Measurements from ENCODE around the gene NAV1. TPM values are rescaled to one million over a fixed set of nuclear protein-coding genes. Genes with fewer than 3 reads are reported as not detected.

NAV1 gene
- total and polyA plus RNA-seq, 3 experiments from 2014 or later = 0.77 to 1.8 (median 0.95) TPM

- ChIA-PET CTCF (interaction anchor here (4.5 kb wide), 1 partner anchor 7 kb away, joined by 17 read pairs; no protein-coding TSS in a partner anchor), POLR2A (no interaction called here)
- no peaks in the 10 kb centered on the region for H3K9me3 ChIP-seq (ENCODE audit: low read length)
- no peaks in the 10 kb centered on the region for H3K4me1 Mint-ChIP-seq
- H3K27ac Mint-ChIP-seq = no peak overlapping the region
- no peaks in the 10 kb centered on the region for H3K4me1 ChIP-seq (ENCODE audit: insufficient read depth, low read length)
- H3K36me3 Mint-ChIP-seq = peaks cover 0 to 2% (median 0%) of the 10 kb centered on the region in 3 donors
- H3K4me3 ChIP-seq (ENCODE audit: low read length) = no peak overlapping the region
- no peaks in the 10 kb centered on the region for H3K27me3 ChIP-seq (ENCODE audit: insufficient read depth, low read length, poor library complexity, severe bottlenecking)
- DNase-seq = no peak
- no peaks in the 10 kb centered on the region for H3K36me3 ChIP-seq (ENCODE audit: insufficient read depth, low read length)
- H3K4me3 Mint-ChIP-seq = no peak overlapping the region
- peak overlapping the region; percentile 64 for H3K27ac ChIP-seq (ENCODE audit: low read depth, low read length)
- H3K27me3 Mint-ChIP-seq = peaks cover 3 to 6% of the 10 kb centered on the region in 2 donors
- H3K9me3 Mint-ChIP-seq = no peaks in the 10 kb centered on the region
These were observed 28.2 kb downstream of the NAV1 start for GRCh38 chr1:201566933-201567801.

GRCh38 chr1:201568265-201568664 lies 29.3 kb downstream of the NAV1 start:
- peaks cover 0 to 5% (median 4%) of the 10 kb centered on the region in 3 donors for H3K4me1 Mint-ChIP-seq
- ChIA-PET POLR2A (no interaction called here), CTCF (interaction anchor here (4.5 kb wide), 1 partner anchor 8 kb away, joined by 17 read pairs; no protein-coding TSS in a partner anchor)
- H3K4me3 Mint-ChIP-seq = no peak overlapping the region
- no peak for DNase-seq
- no peaks in the 10 kb centered on the region for H3K4me1 ChIP-seq (ENCODE audit: insufficient read depth, low read length)
- no peaks in the 10 kb centered on the region for H3K9me3 ChIP-seq (ENCODE audit: low read length)
- H3K27me3 ChIP-seq (ENCODE audit: insufficient read depth, low read length, poor library complexity, severe bottlenecking) = no peaks in the 10 kb centered on the region
- peaks cover 3 to 5% of the 10 kb centered on the region in 2 donors for H3K27me3 Mint-ChIP-seq
- H3K27ac Mint-ChIP-seq = no peak overlapping the region
- no peaks in the 10 kb centered on the region for H3K9me3 Mint-ChIP-seq
- H3K27ac ChIP-seq (ENCODE audit: low read depth, low read length) = peak overlapping the region; percentile 64
- H3K36me3 ChIP-seq (ENCODE audit: insufficient read depth, low read length) = no peaks in the 10 kb centered on the region
- H3K4me3 ChIP-seq (ENCODE audit: low read length) = no peak overlapping the region
- peaks cover 0 to 2% (median 0%) of the 10 kb centered on the region in 3 donors for H3K36me3 Mint-ChIP-seq

GRCh38 chr1:201568859-201569294 lies 29.9 kb downstream of the NAV1 start:
- no peaks in the 10 kb centered on the region for H3K9me3 Mint-ChIP-seq
- POLR2A ChIA-PET = no interaction called here
- CTCF ChIA-PET = interaction anchor here (4.5 kb wide), 1 partner anchor 9 kb away, joined by 17 read pairs; no protein-coding TSS in a partner anchor

GRCh38 chr1:201570181-201570885 lies 31.4 kb downstream of the NAV1 start:
- Mint-ChIP-seq H3K9me3 (no peaks in the 10 kb centered on the region), H3K4me1 (peaks cover 3 to 9% (median 8%) of the 10 kb centered on the region in 3 donors), H3K4me3 (no peak overlapping the region), H3K36me3 (peaks cover 0 to 2% (median 0%) of the 10 kb centered on the region in 3 donors), H3K27me3 (peaks cover 3 to 4% of the 10 kb centered on the region in 2 donors), H3K27ac (no peak overlapping the region)
- Histone ChIP-seq H3K9me3 (ENCODE audit: low read length) (no peaks in the 10 kb centered on the region), H3K27me3 (ENCODE audit: insufficient read depth, low read length, poor library complexity, severe bottlenecking) (no peaks in the 10 kb centered on the region), H3K36me3 (ENCODE audit: insufficient read depth, low read length) (no peaks in the 10 kb centered on the region), H3K4me1 (ENCODE audit: insufficient read depth, low read length) (no peaks in the 10 kb centered on the region), H3K27ac (ENCODE audit: low read depth, low read length) (no peak overlapping the region), H3K4me3 (ENCODE audit: low read length) (no peak overlapping the region)
- DNase-seq = no peak
- ChIA-PET CTCF (interaction anchor here (4.5 kb wide), 1 partner anchor 10 kb away, joined by 17 read pairs; no protein-coding TSS in a partner anchor), POLR2A (no interaction called here)

More at GRCh38 chr1:201568859-201569294, 29.9 kb downstream of the NAV1 start:
- Mint-ChIP-seq H3K36me3 (peaks cover 0 to 2% (median 0%) of the 10 kb centered on the region in 3 donors), H3K27me3 (peaks cover 3 to 4% of the 10 kb centered on the region in 2 donors), H3K27ac (no peak overlapping the region), H3K4me3 (no peak overlapping the region), H3K4me1 (peaks cover 3 to 9% (median 8%) of the 10 kb centered on the region in 3 donors)
- no peak for DNase-seq
- Histone ChIP-seq H3K4me3 (ENCODE audit: low read length) (no peak overlapping the region), H3K27ac (ENCODE audit: low read depth, low read length) (no peak overlapping the region), H3K9me3 (ENCODE audit: low read length) (no peaks in the 10 kb centered on the region), H3K4me1 (ENCODE audit: insufficient read depth, low read length) (no peaks in the 10 kb centered on the region), H3K36me3 (ENCODE audit: insufficient read depth, low read length) (no peaks in the 10 kb centered on the region), H3K27me3 (ENCODE audit: insufficient read depth, low read length, poor library complexity, severe bottlenecking) (no peaks in the 10 kb centered on the region)

- peaks cover 3 to 9% (median 8%) of the 10 kb centered on the region in 3 donors for H3K4me1 Mint-ChIP-seq
- no peak overlapping the region for H3K27ac Mint-ChIP-seq
- Histone ChIP-seq H3K27ac (ENCODE audit: low read depth, low read length) (peak overlapping the region; percentile 16), H3K9me3 (ENCODE audit: low read length) (no peaks in the 10 kb centered on the region), H3K36me3 (ENCODE audit: insufficient read depth, low read length) (no peaks in the 10 kb centered on the region), H3K27me3 (ENCODE audit: insufficient read depth, low read length, poor library complexity, severe bottlenecking) (no peaks in the 10 kb centered on the region), H3K4me1 (ENCODE audit: insufficient read depth, low read length) (no peaks in the 10 kb centered on the region), H3K4me3 (ENCODE audit: low read length) (no peak overlapping the region)
- H3K4me3 Mint-ChIP-seq = no peak overlapping the region
- ChIA-PET CTCF (interaction anchor here (4.5 kb wide), 1 partner anchor 11 kb away, joined by 17 read pairs; no protein-coding TSS in a partner anchor), POLR2A (no interaction called here)
- H3K27me3 Mint-ChIP-seq = peaks cover 3 to 5% of the 10 kb centered on the region in 2 donors
- DNase-seq = no peak
- H3K36me3 Mint-ChIP-seq = peaks cover 0 to 2% (median 0%) of the 10 kb centered on the region in 3 donors
- H3K9me3 Mint-ChIP-seq = no peaks in the 10 kb centered on the region
These were observed 32.1 kb downstream of the NAV1 start for GRCh38 chr1:201570886-201571624.

GRCh38 chr1:201573030-201573429 lies 34.1 kb downstream of the NAV1 start:
- H3K27me3 ChIP-seq (ENCODE audit: insufficient read depth, low read length, poor library complexity, severe bottlenecking) = no peaks in the 10 kb centered on the region
- H3K36me3 ChIP-seq (ENCODE audit: insufficient read depth, low read length) = no peaks in the 10 kb centered on the region
- peaks cover 0 to 6% (median 4%) of the 10 kb centered on the region in 5 donors for H3K9me3 Mint-ChIP-seq
- H3K36me3 Mint-ChIP-seq = peaks cover 0 to 6% (median 2%) of the 10 kb centered on the region in 3 donors
- H3K4me3 ChIP-seq (ENCODE audit: low read length) = no peak overlapping the region
- DNase-seq = no peak
- H3K4me3 Mint-ChIP-seq = no peak overlapping the region
- peaks cover 3 to 9% (median 8%) of the 10 kb centered on the region in 3 donors for H3K4me1 Mint-ChIP-seq
- no peaks in the 10 kb centered on the region for H3K4me1 ChIP-seq (ENCODE audit: insufficient read depth, low read length)
- CTCF ChIA-PET = interaction anchor here (0.8 kb wide), 1 partner anchor 8 kb away, joined by 3 read pairs; no protein-coding TSS in a partner anchor
- H3K27ac ChIP-seq (ENCODE audit: low read depth, low read length) = no peak overlapping the region
- POLR2A ChIA-PET = no interaction called here
- H3K27me3 Mint-ChIP-seq = peaks cover 2 to 7% of the 10 kb centered on the region in 2 donors
- no peak overlapping the region for H3K27ac Mint-ChIP-seq
- no peaks in the 10 kb centered on the region for H3K9me3 ChIP-seq (ENCODE audit: low read length)

GRCh38 chr1:201573923-201574322 lies 35.0 kb downstream of the NAV1 start:
- ChIA-PET POLR2A (no interaction called here), CTCF (no interaction called here)
- Histone ChIP-seq H3K4me1 (ENCODE audit: insufficient read depth, low read length) (no peaks in the 10 kb centered on the region), H3K9me3 (ENCODE audit: low read length) (no peaks in the 10 kb centered on the region), H3K36me3 (ENCODE audit: insufficient read depth, low read length) (no peaks in the 10 kb centered on the region), H3K27me3 (ENCODE audit: insufficient read depth, low read length, poor library complexity, severe bottlenecking) (no peaks in the 10 kb centered on the region), H3K27ac (ENCODE audit: low read depth, low read length) (no peak overlapping the region), H3K4me3 (ENCODE audit: low read length) (no peak overlapping the region)
- no peak overlapping the region for H3K4me3 Mint-ChIP-seq
- peaks cover 3 to 7% of the 10 kb centered on the region in 2 donors for H3K27me3 Mint-ChIP-seq
- H3K4me1 Mint-ChIP-seq = peaks cover 3 to 9% (median 8%) of the 10 kb centered on the region in 3 donors
- no peak overlapping the region for H3K27ac Mint-ChIP-seq
- peaks cover 0 to 6% (median 2%) of the 10 kb centered on the region in 3 donors for H3K36me3 Mint-ChIP-seq
- H3K9me3 Mint-ChIP-seq = peaks cover 0 to 9% (median 4%) of the 10 kb centered on the region in 5 donors
- no peak for DNase-seq

All from CD8-positive, alpha-beta memory T cell (primary cell).